T-cell (primary cell): ENCODE measurements around the gene CFTR. TPM values are rescaled to one million over a fixed set of nuclear protein-coding genes. Genes with fewer than 3 reads are reported as not detected.

ENCODE experiments used
- ATAC-seq, 4 experiments: fragments of 200-7000 bp in 3 of 4; fragments of 150-1000 bp in 1 of 4; cut with Tn5 transposase; replicated peaks in 1 of 4; 1 replicate in 3 of 4; 2 replicates in 1 of 4; pipeline ENCODE4 v1.10.0; 2021; ENCODE audit warnings: moderate library complexity in 3 of 4, mild to moderate bottlenecking in 2 of 4, moderate number of reproducible peaks in 1 of 4
- CTCF ChIA-PET, 2 donors: fragments of 300-600 bp; sonication (Branson Sonifier 250); formaldehyde crosslinking; loops; one replicate each; lab custom pipeline; 2022; ENCODE audit warnings: antibody characterized with exemption in 2 of 2; lab: Charles Lee
- POLR2A ChIA-PET, 2 donors: fragments of 300-600 bp; sonication (Branson Sonifier 250); formaldehyde crosslinking; loops; one replicate each; lab custom pipeline; 2022; ENCODE audit warnings: antibody characterized with exemption in 2 of 2; lab: Charles Lee
- DNase-seq, 35 experiments: peaks; one replicate each; pipeline versions ENCODE4 v3.0.0 to v3.0.0-alpha.2; 2013 to 2023
- H3K27ac ChIP-seq: one replicate; pipeline ENCODE4 v1.5.1; 2013; ENCODE audit warnings: low read length
- H3K27me3 ChIP-seq, 2 experiments: replicated peaks in 1 of 2; 1 replicate in 1 of 2; 2 replicates in 1 of 2; pipeline versions ENCODE4 v1.6.1 to v1.7.0; 2013; ENCODE audit warnings: low read length in 1 of 2, mixed read lengths in 1 of 2; ENCODE audit not compliant: control insufficient read depth in 2 of 2, insufficient read depth in 2 of 2; ENCODE audit errors: extremely low read depth in 1 of 2
- H3K36me3 ChIP-seq, 2 donors: 1 replicate in 1 of 2; 2 replicates in 1 of 2; pipeline versions ENCODE4 v1.6.1 to v1.7.0; 2013; ENCODE audit warnings: low read length in 1 of 2; ENCODE audit not compliant: control insufficient read depth in 2 of 2, insufficient read depth in 1 of 2; ENCODE audit errors: extremely low read depth in 1 of 2
- H3K4me1 ChIP-seq, 2 experiments: 1 replicate in 1 of 2; 2 replicates in 1 of 2; pipeline versions ENCODE4 v1.6.1 to v1.7.0; 2013; ENCODE audit warnings: low read length in 2 of 2, mixed read lengths in 1 of 2; ENCODE audit not compliant: insufficient read depth in 2 of 2, control insufficient read depth in 1 of 2; ENCODE audit errors: extremely low read depth in 1 of 2
- H3K4me3 ChIP-seq, 2 donors: 1 replicate in 1 of 2; 2 replicates in 1 of 2; pipeline versions ENCODE4 v1.5.1 to v1.7.0; 2013; ENCODE audit warnings: mild to moderate bottlenecking in 2 of 2, low read length in 1 of 2, moderate library complexity in 1 of 2; ENCODE audit not compliant: control insufficient read depth in 1 of 2; ENCODE audit errors: extremely low read depth in 1 of 2
- H3K9me3 ChIP-seq: 2 replicates; pipeline ENCODE4 v1.7.0; 2013
- H3K27ac Mint-ChIP-seq, 2 donors: one replicate each; pipeline ENCODE4 v1.8.0; 2020 to 2021; ENCODE audit warnings: mild to moderate bottlenecking in 2 of 2, mixed read lengths in 2 of 2
- H3K27me3 Mint-ChIP-seq, 2 donors: one replicate each; pipeline ENCODE4 v1.8.0; 2021 to 2022; ENCODE audit warnings: mixed read lengths in 2 of 2
- H3K36me3 Mint-ChIP-seq: one replicate; pipeline ENCODE4 v1.8.0; 2021; ENCODE audit warnings: mixed read lengths
- H3K4me1 Mint-ChIP-seq, 3 donors: one replicate each; pipeline ENCODE4 v1.8.0; 2020 to 2022; ENCODE audit warnings: mixed read lengths in 3 of 3, mild to moderate bottlenecking in 1 of 3
- H3K4me3 Mint-ChIP-seq, 3 donors: one replicate each; pipeline ENCODE4 v1.8.0; 2020 to 2022; ENCODE audit warnings: mild to moderate bottlenecking in 3 of 3, mixed read lengths in 3 of 3, moderate library complexity in 3 of 3
- H3K9me3 Mint-ChIP-seq, 3 donors: one replicate each; pipeline ENCODE4 v1.8.0; 2020 to 2022; ENCODE audit warnings: mixed read lengths in 3 of 3
- WGBS: methylation state at CpG from one replicate; pipeline ENCODE4 v1.1.5; 2013; ENCODE audit warnings: missing lambda C conversion rate; ENCODE audit not compliant: insufficient coverage; 5-methylcytosine and 5-hydroxymethylcytosine counted together
- total RNA-seq, 35 experiments: library from RNA in 6 of 35; stranded (reverse) in 6 of 35; fragments of 120-200 nt in 1 of 35; gene quantifications; one replicate each; pipeline versions ENCODE4 v1.2.1 to v1.2.4 and lab custom pipeline; 2013 to 2026

The CFTR gene
- total RNA-seq, 5 donors from 2014 or later (not counting 1 experiment from before 2014, with no cell fraction given) = 0.44 to 0.53 (median 0.47) TPM; not detected in 2

- DNase-seq = no peak
- ChIA-PET POLR2A (no interaction called here), CTCF (no interaction called here)
- Histone ChIP-seq H3K27ac (no peak overlapping the region), H3K36me3 (no peaks in the 10 kb centered on the region), H3K27me3 (no peaks in the 10 kb centered on the region), H3K4me1 (no peaks in the 10 kb centered on the region), H3K9me3 (no peaks in the 10 kb centered on the region), H3K4me3 (no peak overlapping the region)
- Mint-ChIP-seq H3K9me3 (peaks cover 0 to 5% (median 4%) of the 10 kb centered on the region in 3 donors), H3K4me1 (no peaks in the 10 kb centered on the region), H3K27ac (no peak overlapping the region), H3K27me3 (no peaks in the 10 kb centered on the region), H3K4me3 (no peak overlapping the region), H3K36me3 (no peaks in the 10 kb centered on the region)
- no peak for ATAC-seq
These were observed 139.9 kb downstream of the CFTR start for GRCh38 chr7:117619681-117620080.

DNA sequence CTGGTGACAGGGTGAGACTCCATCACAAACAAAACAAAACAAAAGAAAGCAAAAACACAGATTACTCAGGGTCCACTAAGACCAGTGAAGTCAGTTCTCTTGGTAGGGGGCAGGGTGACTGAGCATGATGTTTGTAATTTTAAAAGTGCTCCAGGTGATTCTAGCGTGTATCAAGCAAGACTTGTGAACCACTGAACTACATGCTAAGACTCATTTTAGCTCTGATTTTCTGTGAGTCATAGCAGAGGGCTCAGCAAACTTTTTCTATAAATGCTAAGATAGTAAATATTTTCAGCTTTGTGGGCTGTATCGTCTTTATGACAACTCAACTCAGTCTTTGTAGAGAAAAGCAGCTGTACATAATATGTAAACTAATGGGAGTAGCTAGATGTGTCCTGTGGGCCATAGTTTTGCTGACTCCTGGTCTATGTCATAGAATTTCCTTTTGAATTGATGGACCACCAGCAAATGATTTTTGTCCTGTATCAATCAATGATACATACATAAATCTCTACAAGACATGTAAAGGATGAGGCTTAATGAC, 141.3 kb downstream of the CFTR start:
- H3K4me1 Mint-ChIP-seq = no peaks in the 10 kb centered on the region
- no peak overlapping the region for H3K27ac ChIP-seq
- no peaks in the 10 kb centered on the region for H3K36me3 Mint-ChIP-seq
- no peak for DNase-seq
- ChIA-PET CTCF (no interaction called here), POLR2A (no interaction called here)
- H3K27me3 ChIP-seq = no peaks in the 10 kb centered on the region
- WGBS = no CpG with 5 or more reads among the region's 2 CpGs
- H3K9me3 Mint-ChIP-seq = peaks cover 0 to 5% (median 4%) of the 10 kb centered on the region in 3 donors
- no peaks in the 10 kb centered on the region for H3K9me3 ChIP-seq
- H3K36me3 ChIP-seq = no peaks in the 10 kb centered on the region
- no peak overlapping the region for H3K27ac Mint-ChIP-seq
- H3K4me3 ChIP-seq = no peak overlapping the region
- H3K27me3 Mint-ChIP-seq = no peaks in the 10 kb centered on the region
- H3K4me3 Mint-ChIP-seq = no peak overlapping the region
- H3K4me1 ChIP-seq = no peaks in the 10 kb centered on the region
- no peak for ATAC-seq

DNA sequence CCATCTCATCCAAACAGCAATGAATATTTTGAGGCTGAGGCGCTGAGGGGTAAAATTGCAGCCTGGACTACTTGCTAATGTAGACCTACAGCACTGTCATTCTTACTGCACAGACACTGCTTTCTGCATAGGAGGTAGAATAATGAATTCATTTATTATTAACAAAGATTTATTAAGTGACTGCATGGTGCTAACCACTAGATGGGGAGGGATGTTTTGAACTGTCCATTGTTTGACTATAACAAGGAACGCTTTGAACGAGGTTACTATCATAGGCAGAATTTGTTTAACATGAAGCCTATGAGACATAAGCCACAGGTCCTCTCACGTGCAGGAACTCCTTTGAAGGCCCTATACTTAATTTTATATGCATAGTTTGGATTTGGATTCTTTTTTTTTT, 143.8 kb downstream of the CFTR start:
- Histone ChIP-seq H3K27ac (no peak overlapping the region), H3K27me3 (no peaks in the 10 kb centered on the region), H3K4me3 (no peak overlapping the region), H3K36me3 (no peaks in the 10 kb centered on the region), H3K4me1 (no peaks in the 10 kb centered on the region), H3K9me3 (no peaks in the 10 kb centered on the region)
- no peak for ATAC-seq
- H3K27me3 Mint-ChIP-seq = no peaks in the 10 kb centered on the region
- H3K9me3 Mint-ChIP-seq = peaks cover 0 to 5% (median 0%) of the 10 kb centered on the region in 3 donors
- H3K4me3 Mint-ChIP-seq = no peak overlapping the region
- no CpG with 5 or more reads among the region's 4 CpGs for WGBS
- ChIA-PET CTCF (no interaction called here), POLR2A (no interaction called here)
- no peak overlapping the region for H3K27ac Mint-ChIP-seq
- no peak for DNase-seq
- H3K4me1 Mint-ChIP-seq = no peaks in the 10 kb centered on the region
- H3K36me3 Mint-ChIP-seq = no peaks in the 10 kb centered on the region

DNA sequence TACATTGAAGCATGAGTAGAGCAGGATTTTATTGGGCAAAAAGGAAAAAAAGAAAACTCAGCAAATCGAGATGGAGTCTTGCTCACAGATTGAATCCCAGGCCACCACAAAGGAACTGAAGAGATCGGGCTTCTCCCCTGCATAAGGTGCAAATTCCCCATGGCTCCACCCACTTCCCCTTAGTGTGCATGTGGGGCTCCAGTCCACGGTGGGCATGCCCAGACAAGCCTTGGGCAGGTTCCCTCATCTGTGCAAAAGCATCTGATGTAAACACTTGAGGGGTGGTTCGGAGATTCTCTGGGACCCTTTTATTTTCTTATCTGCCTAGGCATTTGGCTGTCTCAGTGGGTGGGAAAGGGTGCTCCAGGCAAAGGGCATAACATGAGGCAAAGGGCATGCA, 150.7 kb downstream of the CFTR start:
- peaks cover 0 to 7% (median 3%) of the 10 kb centered on the region in 3 donors for H3K9me3 Mint-ChIP-seq
- POLR2A ChIA-PET = no interaction called here
- H3K36me3 Mint-ChIP-seq = no peaks in the 10 kb centered on the region
- no peaks in the 10 kb centered on the region for H3K27me3 Mint-ChIP-seq
- H3K9me3 ChIP-seq = no peaks in the 10 kb centered on the region
- no peaks in the 10 kb centered on the region for H3K36me3 ChIP-seq
- H3K4me3 Mint-ChIP-seq = no peak overlapping the region
- no peak overlapping the region for H3K27ac Mint-ChIP-seq
- no peaks in the 10 kb centered on the region for H3K4me1 Mint-ChIP-seq
- H3K4me3 ChIP-seq = no peak overlapping the region
- ATAC-seq = no peak
- no peak for DNase-seq
- no peaks in the 10 kb centered on the region for H3K27me3 ChIP-seq
- CTCF ChIA-PET = no interaction called here
- no peaks in the 10 kb centered on the region for H3K4me1 ChIP-seq
- WGBS = 57% methylated on average over 1 of the region's 4 CpGs
- no peak overlapping the region for H3K27ac ChIP-seq

- no peaks in the 10 kb centered on the region for H3K27me3 Mint-ChIP-seq
- Histone ChIP-seq H3K36me3 (no peaks in the 10 kb centered on the region), H3K27ac (no peak overlapping the region), H3K4me3 (no peak overlapping the region), H3K4me1 (no peaks in the 10 kb centered on the region), H3K9me3 (no peaks in the 10 kb centered on the region), H3K27me3 (no peaks in the 10 kb centered on the region)
- peaks cover 0 to 7% (median 3%) of the 10 kb centered on the region in 3 donors for H3K9me3 Mint-ChIP-seq
- CTCF ChIA-PET = no interaction called here
- no peak overlapping the region for H3K4me3 Mint-ChIP-seq
- no CpG with 5 or more reads among the region's 1 CpG for WGBS
- ATAC-seq (no peak), DNase-seq (no peak)
- no peaks in the 10 kb centered on the region for H3K4me1 Mint-ChIP-seq
- POLR2A ChIA-PET = no interaction called here
- H3K36me3 Mint-ChIP-seq = no peaks in the 10 kb centered on the region
- H3K27ac Mint-ChIP-seq = no peak overlapping the region
These were observed 151.2 kb downstream of the CFTR start for GRCh38 chr7:117630907-117631564.

DNA sequence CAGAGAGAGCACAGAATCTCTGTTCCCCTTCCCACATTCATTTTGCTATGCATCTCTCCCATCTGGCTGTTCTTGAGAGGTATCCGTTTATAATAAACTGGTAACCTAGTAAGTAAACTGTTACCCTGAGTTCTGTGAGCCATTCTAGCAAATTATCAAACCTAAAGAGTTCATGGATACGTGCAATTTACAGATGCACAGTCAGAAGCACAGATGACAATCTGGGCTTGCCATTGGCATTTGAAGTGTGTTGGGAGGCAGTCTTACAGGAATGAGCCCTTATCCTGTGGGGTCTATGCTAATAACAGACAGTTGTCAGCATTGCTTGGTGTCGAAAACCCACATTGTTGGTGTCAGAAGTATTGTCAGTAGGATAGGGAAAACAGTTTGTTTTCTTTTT, 151.8 kb downstream of the CFTR start:
- Mint-ChIP-seq H3K27ac (no peak overlapping the region), H3K9me3 (peaks cover 0 to 7% (median 3%) of the 10 kb centered on the region in 3 donors), H3K27me3 (no peaks in the 10 kb centered on the region), H3K4me1 (no peaks in the 10 kb centered on the region), H3K4me3 (no peak overlapping the region), H3K36me3 (no peaks in the 10 kb centered on the region)
- H3K4me3 ChIP-seq = no peak overlapping the region
- no peaks in the 10 kb centered on the region for H3K36me3 ChIP-seq
- no peaks in the 10 kb centered on the region for H3K27me3 ChIP-seq
- POLR2A ChIA-PET = no interaction called here
- ATAC-seq = no peak
- H3K4me1 ChIP-seq = no peaks in the 10 kb centered on the region
- CTCF ChIA-PET = no interaction called here
- no peak for DNase-seq
- no peak overlapping the region for H3K27ac ChIP-seq
- no peaks in the 10 kb centered on the region for H3K9me3 ChIP-seq
- WGBS = 86% methylated on average over 2 of the region's 3 CpGs
